ENCODE data around the gene ADAM22. TPM values are rescaled to one million over a fixed set of nuclear protein-coding genes. Genes with fewer than 3 reads are reported as not detected.

Gene ADAM22
- total and polyA plus RNA-seq, 12 donors, result 2.3 to 35.0 (median 17.0) TPM

GRCh38 chr7:88092676-88092999 lies 158.6 kb downstream of the ADAM22 start:
- Histone ChIP-seq H3K4me3 (no peak overlapping the region), H3K36me3 (replicated peaks in 1 of 2) (no peaks in the 10 kb centered on the region), H3K4me1 (replicated peaks in 1 of 2) (peaks cover 0 to 19% of the 10 kb centered on the region in 2 donors), H3K9me3 (replicated peaks in 1 of 3) (no peaks in the 10 kb centered on the region), H3K27me3 (no peaks in the 10 kb centered on the region), H3K27ac (no peak overlapping the region)
- TF ChIP-seq POLR2A (IDR thresholded peaks at IDR 0.05), result no peak
- TF ChIP-seq, protein P1, sequence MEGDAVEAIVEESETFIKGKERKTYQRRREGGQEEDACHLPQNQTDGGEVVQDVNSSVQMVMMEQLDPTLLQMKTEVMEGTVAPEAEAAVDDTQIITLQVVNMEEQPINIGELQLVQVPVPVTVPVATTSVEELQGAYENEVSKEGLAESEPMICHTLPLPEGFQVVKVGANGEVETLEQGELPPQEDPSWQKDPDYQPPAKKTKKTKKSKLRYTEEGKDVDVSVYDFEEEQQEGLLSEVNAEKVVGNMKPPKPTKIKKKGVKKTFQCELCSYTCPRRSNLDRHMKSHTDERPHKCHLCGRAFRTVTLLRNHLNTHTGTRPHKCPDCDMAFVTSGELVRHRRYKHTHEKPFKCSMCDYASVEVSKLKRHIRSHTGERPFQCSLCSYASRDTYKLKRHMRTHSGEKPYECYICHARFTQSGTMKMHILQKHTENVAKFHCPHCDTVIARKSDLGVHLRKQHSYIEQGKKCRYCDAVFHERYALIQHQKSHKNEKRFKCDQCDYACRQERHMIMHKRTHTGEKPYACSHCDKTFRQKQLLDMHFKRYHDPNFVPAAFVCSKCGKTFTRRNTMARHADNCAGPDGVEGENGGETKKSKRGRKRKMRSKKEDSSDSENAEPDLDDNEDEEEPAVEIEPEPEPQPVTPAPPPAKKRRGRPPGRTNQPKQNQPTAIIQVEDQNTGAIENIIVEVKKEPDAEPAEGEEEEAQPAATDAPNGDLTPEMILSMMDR (IDR thresholded peaks at IDR 0.05), result no peak
- intact Hi-C loops (cut with DNase I), result no loop called here
- no peak for DNase-seq

GRCh38 chr7:88101769-88102168 lies 167.7 kb downstream of the ADAM22 start:
- Histone ChIP-seq H3K9me3 (replicated peaks in 1 of 3) (no peaks in the 10 kb centered on the region), H3K27ac (no peak overlapping the region), H3K27me3 (no peaks in the 10 kb centered on the region), H3K36me3 (replicated peaks in 1 of 2) (no peaks in the 10 kb centered on the region), H3K4me1 (replicated peaks in 1 of 2) (peaks cover 6 to 13% of the 10 kb centered on the region in 2 donors), H3K4me3 (no peak overlapping the region)
- TF ChIP-seq POLR2A (IDR thresholded peaks at IDR 0.05), result no peak
- TF ChIP-seq, protein P1 (IDR thresholded peaks at IDR 0.05), result no peak
- intact Hi-C loops (cut with DNase I), result no loop called here
- no peak for DNase-seq
- WGBS, 4 donors, result 67 to 91% (median 87%) methylated on average over 1 of the region's 1 CpG

- no peaks in the 10 kb centered on the region for H3K27me3 ChIP-seq
- WGBS, 4 donors, result 15 to 32% (median 22%) methylated on average over 1 of the region's 1 CpG
- no peak for DNase-seq
- H3K27ac ChIP-seq, result no peak overlapping the region
- H3K9me3 ChIP-seq (replicated peaks in 1 of 3), result no peaks in the 10 kb centered on the region
- intact Hi-C loops (cut with DNase I), result no loop called here
- TF ChIP-seq, protein P1 (IDR thresholded peaks at IDR 0.05), result no peak
- no peak for TF ChIP-seq POLR2A (IDR thresholded peaks at IDR 0.05)
- H3K36me3 ChIP-seq (replicated peaks in 1 of 2), result no peaks in the 10 kb centered on the region
- peaks cover 6 to 13% of the 10 kb centered on the region in 2 donors for H3K4me1 ChIP-seq (replicated peaks in 1 of 2)
- H3K4me3 ChIP-seq, result no peak overlapping the region
These were observed 168.6 kb downstream of the ADAM22 start for GRCh38 chr7:88102675-88103074.

- no peaks in the 10 kb centered on the region for H3K27me3 ChIP-seq
- 53 to 57% (median 55%) methylated on average over 2 of the region's 2 CpGs for WGBS, 4 donors
These were observed 170.7 kb downstream of the ADAM22 start for GRCh38 chr7:88104732-88105131.

More at GRCh38 chr7:88104732-88105131, 170.7 kb downstream of the ADAM22 start:
- no peaks in the 10 kb centered on the region for H3K36me3 ChIP-seq (replicated peaks in 1 of 2)
- no peaks in the 10 kb centered on the region for H3K9me3 ChIP-seq (replicated peaks in 1 of 3)
- no peak for DNase-seq
- H3K4me1 ChIP-seq (replicated peaks in 1 of 2), result peaks cover 6 to 13% of the 10 kb centered on the region in 2 donors
- TF ChIP-seq POLR2A (IDR thresholded peaks at IDR 0.05), result no peak
- TF ChIP-seq, protein P1 (IDR thresholded peaks at IDR 0.05), result no peak
- no peak overlapping the region for H3K4me3 ChIP-seq
- no peak overlapping the region for H3K27ac ChIP-seq
- intact Hi-C loops (cut with DNase I), result no loop called here
